ENCODE data around the gene RPS15.

The RPS15 gene

DNA sequence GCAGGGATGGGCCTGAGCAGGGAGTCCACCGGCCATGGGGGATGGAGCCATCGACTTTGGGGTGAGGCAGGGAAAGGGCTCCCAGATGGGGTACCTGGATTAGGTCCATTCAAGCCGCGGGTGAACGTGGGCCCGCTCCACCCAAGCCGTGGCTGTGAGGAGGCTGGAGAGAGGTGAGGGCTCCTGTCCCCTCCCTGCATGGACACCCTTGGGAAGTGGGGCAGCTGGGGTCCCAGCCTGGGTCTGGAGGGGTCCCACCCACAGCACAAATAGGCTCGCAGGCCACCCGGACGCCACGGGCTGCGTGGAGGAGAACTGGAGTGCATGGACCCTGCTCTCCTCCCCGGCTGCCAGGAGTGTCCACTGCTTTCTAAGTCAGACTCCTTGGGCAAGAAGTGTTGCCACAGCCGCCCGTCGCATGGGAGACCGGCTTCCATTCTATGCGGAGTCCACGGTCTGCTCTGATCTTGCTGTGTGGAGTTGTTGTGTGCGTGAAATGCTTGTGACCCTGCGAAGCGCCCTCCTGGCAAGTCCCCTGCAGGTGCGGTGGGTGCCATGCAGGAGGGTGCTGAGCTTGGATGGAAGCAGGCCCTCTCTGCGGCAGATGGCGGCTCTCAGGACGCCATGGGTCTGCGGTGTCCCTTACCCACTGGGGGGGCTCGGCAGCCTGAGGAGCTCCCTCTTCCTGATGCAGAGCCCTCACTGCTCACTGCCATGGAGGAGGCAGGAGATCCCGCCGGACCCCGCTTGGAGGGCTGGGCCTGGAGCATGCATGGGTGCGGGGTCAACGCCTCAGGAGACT, 28.8 kb upstream of the RPS15 start:
- Histone ChIP-seq H4K20me1 (ENCODE audit: insufficient read depth, low read length) (no peaks in the 10 kb centered on the region), H3K4me2 (ENCODE audit: low read length) (peak overlapping the region; percentile 91), H3K27me3 (ENCODE audit: insufficient read depth, low read length) (no peaks in the 10 kb centered on the region), H3K9me2 (ENCODE audit: low read depth, low read length) (no peaks in the 10 kb centered on the region), H3K79me2 (ENCODE audit: insufficient read depth, low read length) (peaks cover 66% of the 10 kb centered on the region), H3K4me1 (ENCODE audit: insufficient read depth, low read length, severe bottlenecking) (peaks cover 40% of the 10 kb centered on the region), H3F3A (ENCODE audit: insufficient read depth, low read length) (no peaks in the 10 kb centered on the region), H3K27ac (ENCODE audit: low read depth, low read length, poor library complexity, severe bottlenecking) (no peak overlapping the region), H3K36me3 (ENCODE audit: insufficient read depth, low read length) (peaks cover 54% of the 10 kb centered on the region), H3K9ac (ENCODE audit: low read length) (peak overlapping the region; percentile 100), H3K4me3 (ENCODE audit: low read depth, low read length, poor library complexity, severe bottlenecking) (peak overlapping the region; percentile 100), H3K9me3 (ENCODE audit: low read length) (no peaks in the 10 kb centered on the region), H2AFZ (ENCODE audit: low read length) (no peak overlapping the region)
- TF ChIP-seq EZH2 (IDR thresholded peaks at IDR 0.05; ENCODE audit: borderline replicate concordance, low read length), result no peak
- TF ChIP-seq, protein P1, sequence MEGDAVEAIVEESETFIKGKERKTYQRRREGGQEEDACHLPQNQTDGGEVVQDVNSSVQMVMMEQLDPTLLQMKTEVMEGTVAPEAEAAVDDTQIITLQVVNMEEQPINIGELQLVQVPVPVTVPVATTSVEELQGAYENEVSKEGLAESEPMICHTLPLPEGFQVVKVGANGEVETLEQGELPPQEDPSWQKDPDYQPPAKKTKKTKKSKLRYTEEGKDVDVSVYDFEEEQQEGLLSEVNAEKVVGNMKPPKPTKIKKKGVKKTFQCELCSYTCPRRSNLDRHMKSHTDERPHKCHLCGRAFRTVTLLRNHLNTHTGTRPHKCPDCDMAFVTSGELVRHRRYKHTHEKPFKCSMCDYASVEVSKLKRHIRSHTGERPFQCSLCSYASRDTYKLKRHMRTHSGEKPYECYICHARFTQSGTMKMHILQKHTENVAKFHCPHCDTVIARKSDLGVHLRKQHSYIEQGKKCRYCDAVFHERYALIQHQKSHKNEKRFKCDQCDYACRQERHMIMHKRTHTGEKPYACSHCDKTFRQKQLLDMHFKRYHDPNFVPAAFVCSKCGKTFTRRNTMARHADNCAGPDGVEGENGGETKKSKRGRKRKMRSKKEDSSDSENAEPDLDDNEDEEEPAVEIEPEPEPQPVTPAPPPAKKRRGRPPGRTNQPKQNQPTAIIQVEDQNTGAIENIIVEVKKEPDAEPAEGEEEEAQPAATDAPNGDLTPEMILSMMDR (IDR thresholded peaks at IDR 0.05; ENCODE audit: low read length), result no peak

- Histone ChIP-seq H3K9me2 (ENCODE audit: low read depth, low read length) (no peaks in the 10 kb centered on the region), H4K20me1 (ENCODE audit: insufficient read depth, low read length) (no peaks in the 10 kb centered on the region), H3K36me3 (ENCODE audit: insufficient read depth, low read length) (peaks cover 54% of the 10 kb centered on the region), H3F3A (ENCODE audit: insufficient read depth, low read length) (no peaks in the 10 kb centered on the region), H3K79me2 (ENCODE audit: insufficient read depth, low read length) (peaks cover 75% of the 10 kb centered on the region), H3K9ac (ENCODE audit: low read length) (peak overlapping the region; percentile 100; the same call in 1 of the 2 replicates), H3K4me1 (ENCODE audit: insufficient read depth, low read length, severe bottlenecking) (peaks cover 45% of the 10 kb centered on the region), H3K27ac (ENCODE audit: low read depth, low read length, poor library complexity, severe bottlenecking) (no peak overlapping the region), H3K4me3 (ENCODE audit: low read depth, low read length, poor library complexity, severe bottlenecking) (peak overlapping the region; percentile 100), H3K4me2 (ENCODE audit: low read length) (peak overlapping the region; percentile 91), H2AFZ (ENCODE audit: low read length) (no peak overlapping the region), H3K9me3 (ENCODE audit: low read length) (no peaks in the 10 kb centered on the region), H3K27me3 (ENCODE audit: insufficient read depth, low read length) (no peaks in the 10 kb centered on the region)
- TF ChIP-seq, protein P1 (IDR thresholded peaks at IDR 0.05; ENCODE audit: low read length), result no peak
- no peak for TF ChIP-seq EZH2 (IDR thresholded peaks at IDR 0.05; ENCODE audit: borderline replicate concordance, low read length)
These were observed 27.9 kb upstream of the RPS15 start for GRCh38 chr19:1410136-1410786.

GRCh38 chr19:1410789-1411188, 27.4 kb upstream of the RPS15 start:
- peak overlapping the region; percentile 91 for H3K4me2 ChIP-seq (ENCODE audit: low read length)
- H2AFZ ChIP-seq (ENCODE audit: low read length), result no peak overlapping the region
- no peaks in the 10 kb centered on the region for H3K27me3 ChIP-seq (ENCODE audit: insufficient read depth, low read length)
- no peaks in the 10 kb centered on the region for H4K20me1 ChIP-seq (ENCODE audit: insufficient read depth, low read length)
- no peak overlapping the region for H3K27ac ChIP-seq (ENCODE audit: low read depth, low read length, poor library complexity, severe bottlenecking)
- no peak for TF ChIP-seq EZH2 (IDR thresholded peaks at IDR 0.05; ENCODE audit: borderline replicate concordance, low read length)
- TF ChIP-seq, protein P1 (IDR thresholded peaks at IDR 0.05; ENCODE audit: low read length), result no peak
- peak overlapping the region; percentile 100; the same call in 1 of the 2 replicates for H3K9ac ChIP-seq (ENCODE audit: low read length)
- H3K79me2 ChIP-seq (ENCODE audit: insufficient read depth, low read length), result peaks cover 80% of the 10 kb centered on the region
- no peaks in the 10 kb centered on the region for H3K9me3 ChIP-seq (ENCODE audit: low read length)
- no peaks in the 10 kb centered on the region for H3K9me2 ChIP-seq (ENCODE audit: low read depth, low read length)
- H3K4me3 ChIP-seq (ENCODE audit: low read depth, low read length, poor library complexity, severe bottlenecking), result peak overlapping the region; percentile 100
- peaks cover 56% of the 10 kb centered on the region for H3K36me3 ChIP-seq (ENCODE audit: insufficient read depth, low read length)
- H3F3A ChIP-seq (ENCODE audit: insufficient read depth, low read length), result no peaks in the 10 kb centered on the region
- H3K4me1 ChIP-seq (ENCODE audit: insufficient read depth, low read length, severe bottlenecking), result peaks cover 48% of the 10 kb centered on the region
